Caco-2 (cell line): ENCODE measurements around the gene RPRML. TPM values are rescaled to one million over a fixed set of nuclear protein-coding genes. Genes with fewer than 3 reads are reported as not detected.

ENCODE experiments used
- BruUV-seq: library from RNA; stranded (reverse); fragments of 400-500 nt; replicated peaks from 2 replicates; lab custom pipeline; 2021; lab: Mats Ljungman, UMichigan
- CTCF ChIA-PET: fragments of 300-600 bp; sonication (Branson Sonifier 250); formaldehyde crosslinking; loops from one replicate; lab custom pipeline; 2022; ENCODE audit warnings: antibody characterized with exemption; lab: Charles Lee
- POLR2A ChIA-PET: fragments of 300-600 bp; sonication (Branson Sonifier 250); formaldehyde crosslinking; loops from one replicate; lab custom pipeline; 2022; ENCODE audit warnings: antibody characterized with exemption; lab: Charles Lee
- DNase-seq, 2 experiments: peaks; one replicate each; pipeline versions ENCODE4 v3.0.0 to v3.0.0-alpha.2; 2020 to 2022
- H3K27me3 ChIP-seq: replicated peaks from 2 replicates; pipeline ENCODE4 v1.6.0; 2011; ENCODE audit warnings: low read length; ENCODE audit not compliant: control insufficient read depth, insufficient read depth
- H3K36me3 ChIP-seq: 2 replicates; pipeline ENCODE4 v1.5.1; 2011; ENCODE audit warnings: low read length; ENCODE audit not compliant: control insufficient read depth, insufficient read depth
- H3K4me1 ChIP-seq: fragments of 250-450 bp; sonication (Bioruptor Pico); 2 replicates; pipeline ENCODE4 v1.5.1; 2020; ENCODE audit warnings: mild to moderate bottlenecking
- H3K4me3 ChIP-seq: 2 replicates; pipeline ENCODE4 v1.5.1; 2011; ENCODE audit warnings: low read depth, mild to moderate bottlenecking, control low read depth, low read length
- H3K9me3 ChIP-seq: fragments of 250-450 bp; sonication (Bioruptor Pico); 2 replicates; pipeline ENCODE4 v1.5.1; 2020; ENCODE audit warnings: mild to moderate bottlenecking, moderate library complexity
- H3K27ac Mint-ChIP-seq: one replicate; pipeline ENCODE4 v1.8.0; 2022; ENCODE audit warnings: mixed read lengths; ENCODE audit not compliant: unreplicated experiment
- H3K27me3 Mint-ChIP-seq: one replicate; pipeline ENCODE4 v1.8.0; 2022; ENCODE audit warnings: mixed read lengths; ENCODE audit not compliant: insufficient read depth, unreplicated experiment
- H3K36me3 Mint-ChIP-seq: one replicate; pipeline ENCODE4 v1.8.0; 2022; ENCODE audit warnings: mild to moderate bottlenecking, mixed read lengths; ENCODE audit not compliant: insufficient read depth, unreplicated experiment
- H3K4me1 Mint-ChIP-seq: one replicate; pipeline ENCODE4 v1.8.0; 2022; ENCODE audit warnings: low read depth, mixed read lengths; ENCODE audit not compliant: unreplicated experiment
- H3K4me3 Mint-ChIP-seq: one replicate; pipeline ENCODE4 v1.8.0; 2022; ENCODE audit warnings: mild to moderate bottlenecking, moderate library complexity, mixed read lengths; ENCODE audit not compliant: unreplicated experiment
- H3K9me3 Mint-ChIP-seq: one replicate; pipeline ENCODE4 v1.8.0; 2022; ENCODE audit warnings: mixed read lengths; ENCODE audit not compliant: unreplicated experiment
- intact Hi-C: fragments of 100-400 bp; cut with micrococcal nuclease; formaldehyde crosslinking; loops from one replicate; pipeline ENCODE4 v1.10.0; 2022; ENCODE audit not compliant: unreplicated experiment
- total RNA-seq: library from RNA; stranded (reverse); gene quantifications from 2 replicates; pipeline ENCODE4 v1.2.3, GENCODE V29; 2022
- TF ChIP-seq, protein P1 (sequence below), 2 experiments: fragments of 200-600 bp in 1 of 2; IDR thresholded peaks; 1 replicate in 1 of 2; 2 replicates in 1 of 2; pipeline versions ENCODE4 v1.5.1 to v1.8.0; 2011 to 2022; ENCODE audit warnings: antibody characterized with exemption in 1 of 2, control low read depth in 1 of 2, inconsistent platforms in 1 of 2, low read depth in 1 of 2, low read length in 1 of 2, mild to moderate bottlenecking in 1 of 2, moderate library complexity in 1 of 2; ENCODE audit not compliant: insufficient read depth in 1 of 2, severe bottlenecking in 1 of 2, unreplicated experiment in 1 of 2

RPRML gene
- total RNA-seq, 1 experiment from 2014 or later, result not detected

DNA sequence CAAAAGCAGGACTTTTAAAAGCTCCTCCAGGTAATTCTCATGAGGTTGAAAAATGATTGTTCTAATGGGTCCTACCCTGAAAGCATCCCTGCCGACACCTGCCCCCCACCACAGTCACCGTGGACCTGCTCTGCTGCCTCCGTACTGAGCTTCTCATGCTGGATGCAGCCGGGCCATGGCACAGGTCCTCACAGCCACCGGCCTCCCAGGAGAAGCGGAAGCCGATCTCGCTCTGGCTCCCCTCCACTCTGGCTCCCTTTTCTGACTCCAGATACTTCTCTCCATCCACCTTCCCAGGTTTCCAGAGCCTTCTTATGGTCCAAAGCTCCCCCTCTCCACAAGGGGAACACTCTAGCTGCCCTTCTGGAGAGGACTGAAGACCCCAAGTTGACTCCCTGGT lies 10.2 kb downstream of the RPRML start:
- TF ChIP-seq, protein P1, sequence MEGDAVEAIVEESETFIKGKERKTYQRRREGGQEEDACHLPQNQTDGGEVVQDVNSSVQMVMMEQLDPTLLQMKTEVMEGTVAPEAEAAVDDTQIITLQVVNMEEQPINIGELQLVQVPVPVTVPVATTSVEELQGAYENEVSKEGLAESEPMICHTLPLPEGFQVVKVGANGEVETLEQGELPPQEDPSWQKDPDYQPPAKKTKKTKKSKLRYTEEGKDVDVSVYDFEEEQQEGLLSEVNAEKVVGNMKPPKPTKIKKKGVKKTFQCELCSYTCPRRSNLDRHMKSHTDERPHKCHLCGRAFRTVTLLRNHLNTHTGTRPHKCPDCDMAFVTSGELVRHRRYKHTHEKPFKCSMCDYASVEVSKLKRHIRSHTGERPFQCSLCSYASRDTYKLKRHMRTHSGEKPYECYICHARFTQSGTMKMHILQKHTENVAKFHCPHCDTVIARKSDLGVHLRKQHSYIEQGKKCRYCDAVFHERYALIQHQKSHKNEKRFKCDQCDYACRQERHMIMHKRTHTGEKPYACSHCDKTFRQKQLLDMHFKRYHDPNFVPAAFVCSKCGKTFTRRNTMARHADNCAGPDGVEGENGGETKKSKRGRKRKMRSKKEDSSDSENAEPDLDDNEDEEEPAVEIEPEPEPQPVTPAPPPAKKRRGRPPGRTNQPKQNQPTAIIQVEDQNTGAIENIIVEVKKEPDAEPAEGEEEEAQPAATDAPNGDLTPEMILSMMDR (IDR thresholded peaks at IDR 0.05; ENCODE audit: insufficient read depth in 1 of 2, low read depth in 1 of 2, low read length in 1 of 2, severe bottlenecking in 1 of 2, unreplicated experiment in 1 of 2), result no peak
- H3K4me3 ChIP-seq, result no peak overlapping the region
- H3K36me3 Mint-ChIP-seq, result no peaks in the 10 kb centered on the region
- H3K9me3 Mint-ChIP-seq, result no peaks in the 10 kb centered on the region
- peaks cover 2% of the 10 kb centered on the region for H3K27me3 ChIP-seq
- no peaks in the 10 kb centered on the region for H3K4me1 ChIP-seq
- no peak for DNase-seq
- intact Hi-C loops, result no loop called here
- H3K9me3 ChIP-seq, result no peaks in the 10 kb centered on the region
- CTCF ChIA-PET, result no interaction called here
- no peaks in the 10 kb centered on the region for H3K4me1 Mint-ChIP-seq
- no peak overlapping the region for H3K27ac Mint-ChIP-seq
- no peaks in the 10 kb centered on the region for H3K36me3 ChIP-seq
- no peak overlapping the region for H3K4me3 Mint-ChIP-seq
- POLR2A ChIA-PET, result interaction anchor here (0.6 kb wide), 1 partner anchor 9 kb away, joined by 4 read pairs; no protein-coding TSS in a partner anchor
- H3K27me3 Mint-ChIP-seq, result peaks cover 33% of the 10 kb centered on the region
- no TSS peak for BruUV-seq

DNA sequence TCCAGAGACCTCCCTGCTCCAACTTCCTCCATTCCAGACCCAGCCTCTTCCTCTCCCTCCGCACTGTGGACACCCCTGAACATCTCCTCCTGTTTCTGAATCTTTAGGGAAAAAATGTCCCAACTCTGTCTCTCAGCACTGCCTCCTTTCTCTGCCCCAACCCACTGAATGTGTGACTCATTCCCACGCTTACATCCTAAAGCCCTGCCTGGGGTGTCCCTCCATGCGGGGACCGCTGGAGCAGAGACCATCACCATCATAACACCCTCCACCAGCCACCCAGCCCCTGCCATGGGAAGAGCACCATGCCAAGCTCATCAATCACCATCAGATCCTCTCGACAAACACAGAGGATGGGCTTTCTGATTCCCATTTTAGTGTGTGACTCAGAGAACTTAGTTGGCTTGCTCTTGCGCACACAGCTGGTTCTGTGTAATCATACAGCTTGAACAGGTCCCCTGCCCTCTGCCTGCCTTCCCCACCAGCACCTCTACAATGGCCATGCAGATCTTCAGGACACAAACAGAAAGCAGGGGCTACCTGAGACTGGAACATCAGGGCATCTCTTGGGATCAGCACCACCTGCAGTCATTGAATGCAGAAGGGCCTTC lies 10.7 kb downstream of the RPRML start:
- Histone ChIP-seq H3K9me3 (no peaks in the 10 kb centered on the region), H3K4me3 (no peak overlapping the region), H3K4me1 (no peaks in the 10 kb centered on the region), H3K36me3 (no peaks in the 10 kb centered on the region), H3K27me3 (peaks cover 2% of the 10 kb centered on the region)
- no peak for DNase-seq
- H3K4me3 Mint-ChIP-seq, result no peak overlapping the region
- ChIA-PET CTCF (no interaction called here), POLR2A (no interaction called here)
- H3K27ac Mint-ChIP-seq, result no peak overlapping the region
- no peaks in the 10 kb centered on the region for H3K9me3 Mint-ChIP-seq
- peaks cover 31% of the 10 kb centered on the region for H3K27me3 Mint-ChIP-seq
- intact Hi-C loops, result no loop called here
- H3K4me1 Mint-ChIP-seq, result no peaks in the 10 kb centered on the region
- H3K36me3 Mint-ChIP-seq, result no peaks in the 10 kb centered on the region
- TF ChIP-seq, protein P1 (IDR thresholded peaks at IDR 0.05; ENCODE audit: insufficient read depth in 1 of 2, low read depth in 1 of 2, low read length in 1 of 2, severe bottlenecking in 1 of 2, unreplicated experiment in 1 of 2), result no peak
- no TSS peak for BruUV-seq

DNA sequence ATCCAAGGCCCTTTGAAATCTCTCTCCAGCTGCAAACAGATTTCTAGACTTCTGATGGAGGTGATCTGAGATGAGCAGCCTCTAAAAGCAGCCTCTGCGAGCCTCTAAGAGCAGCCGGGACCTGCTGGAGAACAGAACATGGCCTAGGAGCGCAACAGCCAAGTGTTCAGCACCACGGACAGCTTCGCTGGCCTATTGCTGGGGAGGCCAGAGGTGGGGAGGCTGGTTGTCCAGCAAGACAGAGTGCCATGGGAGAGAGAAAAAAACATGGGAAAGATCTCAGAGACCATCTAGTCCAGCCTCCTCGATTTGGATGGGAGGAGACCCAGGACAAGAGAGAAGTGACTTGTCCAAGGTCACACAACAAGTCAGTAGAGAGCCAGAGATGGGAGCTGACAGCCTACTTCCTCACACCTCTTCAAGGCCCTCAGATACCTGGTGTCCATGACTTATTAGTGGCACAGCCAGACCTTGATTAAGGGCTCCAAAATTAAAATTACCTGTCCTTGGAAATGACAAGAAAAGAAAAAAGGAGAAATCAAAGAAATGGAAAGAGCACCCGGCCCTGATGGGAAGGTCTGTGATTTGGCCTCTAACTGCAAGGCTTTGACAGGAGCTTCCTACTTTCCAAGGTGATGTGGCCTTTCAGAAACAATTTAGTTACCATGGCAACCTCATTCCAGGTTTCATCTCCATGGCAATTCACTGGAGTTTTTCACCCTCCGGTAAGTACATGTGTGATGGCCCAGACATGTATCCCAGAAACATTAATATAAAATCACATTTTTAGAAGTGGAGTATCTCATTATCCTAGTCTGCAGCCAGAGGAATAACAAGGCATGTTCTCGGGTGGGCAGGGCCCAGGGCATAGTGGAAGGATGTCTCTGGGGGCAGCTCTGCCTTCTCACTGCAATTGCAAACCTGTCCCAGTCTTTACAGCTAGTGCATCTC lies 14.5 kb downstream of the RPRML start:
- Histone ChIP-seq H3K4me1 (no peaks in the 10 kb centered on the region), H3K9me3 (no peaks in the 10 kb centered on the region), H3K27me3 (no peaks in the 10 kb centered on the region; the same call in 1 of the 2 replicates), H3K4me3 (no peak overlapping the region), H3K36me3 (no peaks in the 10 kb centered on the region)
- H3K4me1 Mint-ChIP-seq, result no peaks in the 10 kb centered on the region
- ChIA-PET CTCF (no interaction called here), POLR2A (no interaction called here)
- intact Hi-C loops, result no loop called here
- H3K27ac Mint-ChIP-seq, result no peak overlapping the region
- H3K9me3 Mint-ChIP-seq, result no peaks in the 10 kb centered on the region
- H3K4me3 Mint-ChIP-seq, result no peak overlapping the region
- no TSS peak for BruUV-seq
- TF ChIP-seq, protein P1 (IDR thresholded peaks at IDR 0.05; ENCODE audit: insufficient read depth in 1 of 2, low read depth in 1 of 2, low read length in 1 of 2, severe bottlenecking in 1 of 2, unreplicated experiment in 1 of 2), result no peak
- DNase-seq, result peak in 1 of 2 experiments; percentile 71
- peaks cover 19% of the 10 kb centered on the region for H3K27me3 Mint-ChIP-seq
- no peaks in the 10 kb centered on the region for H3K36me3 Mint-ChIP-seq
